GM10266 (cell line): ENCODE results near the gene TNFRSF1B.
A peak's percentile ranks its signal among the peaks of the same experiment; 100 is the strongest.

Experiments used
- DNase-seq: peaks from one replicate; pipeline ENCODE4 v3.0.0; 2012; ENCODE audit errors: extremely low spot score
- CTCF ChIP-seq: IDR thresholded peaks from 2 replicates; pipeline ENCODE4 v1.5.1; 2012; ENCODE audit warnings: mild to moderate bottlenecking, low read depth; ENCODE audit not compliant: control insufficient read depth, insufficient read depth; ENCODE audit errors: missing control alignments

Gene TNFRSF1B

GRCh38 chr1:12206238-12206637 lies 39.4 kb downstream of the TNFRSF1B start:
- no peak for TF ChIP-seq CTCF
- DNase-seq: no peak

- no peak for TF ChIP-seq CTCF
- DNase-seq: no peak
These were observed 40.1 kb downstream of the TNFRSF1B start for GRCh38 chr1:12206792-12207424.

GRCh38 chr1:12208271-12208670 lies 41.5 kb downstream of the TNFRSF1B start:
- no peak for TF ChIP-seq CTCF
- no peak for DNase-seq

GRCh38 chr1:12208764-12209494 lies 42.1 kb downstream of the TNFRSF1B start:
- peak; percentile 80 for DNase-seq
- TF ChIP-seq CTCF: peak; percentile 91

GRCh38 chr1:12209495-12209832 lies 42.7 kb downstream of the TNFRSF1B start:
- no peak for TF ChIP-seq CTCF
- DNase-seq: no peak

- TF ChIP-seq CTCF: no peak
- DNase-seq: no peak
These were observed 48.5 kb downstream of the TNFRSF1B start for GRCh38 chr1:12215118-12215961.
